ENCODE measurements around the gene RPL38. TPM values are rescaled to one million over a fixed set of nuclear protein-coding genes. Genes with fewer than 3 reads are reported as not detected.

The RPL38 gene
- total and polyA plus RNA-seq, 2 experiments from 2014 or later = 286 to 5,312 TPM

DNA sequence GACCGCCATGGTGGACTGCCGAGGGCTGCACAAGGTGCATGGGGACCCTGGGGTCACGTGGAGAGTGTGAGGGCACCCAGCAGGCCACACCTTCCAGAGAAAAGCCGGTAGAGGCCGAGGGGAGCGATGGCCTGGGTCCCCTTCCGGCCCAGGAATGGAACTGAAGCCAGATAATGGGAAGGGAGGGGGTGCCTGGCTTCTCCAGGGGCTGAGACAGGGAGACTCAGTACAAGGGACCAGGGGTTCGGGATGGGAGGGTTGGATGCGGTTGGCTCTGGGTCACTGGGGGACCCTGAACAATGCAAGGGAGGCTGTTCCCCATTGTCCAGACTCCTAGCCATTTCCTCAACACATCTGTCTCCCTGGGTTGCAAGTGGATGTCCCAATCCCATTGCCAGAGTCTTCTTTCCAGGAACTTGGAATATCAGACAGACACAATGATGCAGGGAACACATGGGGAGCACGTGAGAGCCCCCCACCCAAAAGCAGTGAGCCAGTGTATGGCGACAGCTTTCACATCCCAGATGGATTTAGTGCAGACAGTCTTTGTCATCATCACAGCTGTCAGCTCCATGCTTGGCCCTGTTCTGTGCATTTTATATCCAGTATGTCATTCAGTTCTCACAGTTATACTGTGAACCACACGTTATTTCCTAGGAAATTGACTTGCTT lies 47.0 kb downstream of the RPL38 start (continued):
- TF ChIP-seq, protein P1, sequence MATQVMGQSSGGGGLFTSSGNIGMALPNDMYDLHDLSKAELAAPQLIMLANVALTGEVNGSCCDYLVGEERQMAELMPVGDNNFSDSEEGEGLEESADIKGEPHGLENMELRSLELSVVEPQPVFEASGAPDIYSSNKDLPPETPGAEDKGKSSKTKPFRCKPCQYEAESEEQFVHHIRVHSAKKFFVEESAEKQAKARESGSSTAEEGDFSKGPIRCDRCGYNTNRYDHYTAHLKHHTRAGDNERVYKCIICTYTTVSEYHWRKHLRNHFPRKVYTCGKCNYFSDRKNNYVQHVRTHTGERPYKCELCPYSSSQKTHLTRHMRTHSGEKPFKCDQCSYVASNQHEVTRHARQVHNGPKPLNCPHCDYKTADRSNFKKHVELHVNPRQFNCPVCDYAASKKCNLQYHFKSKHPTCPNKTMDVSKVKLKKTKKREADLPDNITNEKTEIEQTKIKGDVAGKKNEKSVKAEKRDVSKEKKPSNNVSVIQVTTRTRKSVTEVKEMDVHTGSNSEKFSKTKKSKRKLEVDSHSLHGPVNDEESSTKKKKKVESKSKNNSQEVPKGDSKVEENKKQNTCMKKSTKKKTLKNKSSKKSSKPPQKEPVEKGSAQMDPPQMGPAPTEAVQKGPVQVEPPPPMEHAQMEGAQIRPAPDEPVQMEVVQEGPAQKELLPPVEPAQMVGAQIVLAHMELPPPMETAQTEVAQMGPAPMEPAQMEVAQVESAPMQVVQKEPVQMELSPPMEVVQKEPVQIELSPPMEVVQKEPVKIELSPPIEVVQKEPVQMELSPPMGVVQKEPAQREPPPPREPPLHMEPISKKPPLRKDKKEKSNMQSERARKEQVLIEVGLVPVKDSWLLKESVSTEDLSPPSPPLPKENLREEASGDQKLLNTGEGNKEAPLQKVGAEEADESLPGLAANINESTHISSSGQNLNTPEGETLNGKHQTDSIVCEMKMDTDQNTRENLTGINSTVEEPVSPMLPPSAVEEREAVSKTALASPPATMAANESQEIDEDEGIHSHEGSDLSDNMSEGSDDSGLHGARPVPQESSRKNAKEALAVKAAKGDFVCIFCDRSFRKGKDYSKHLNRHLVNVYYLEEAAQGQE (IDR thresholded peaks at IDR 0.05; ENCODE audit: unreplicated experiment) = no peak

DNA sequence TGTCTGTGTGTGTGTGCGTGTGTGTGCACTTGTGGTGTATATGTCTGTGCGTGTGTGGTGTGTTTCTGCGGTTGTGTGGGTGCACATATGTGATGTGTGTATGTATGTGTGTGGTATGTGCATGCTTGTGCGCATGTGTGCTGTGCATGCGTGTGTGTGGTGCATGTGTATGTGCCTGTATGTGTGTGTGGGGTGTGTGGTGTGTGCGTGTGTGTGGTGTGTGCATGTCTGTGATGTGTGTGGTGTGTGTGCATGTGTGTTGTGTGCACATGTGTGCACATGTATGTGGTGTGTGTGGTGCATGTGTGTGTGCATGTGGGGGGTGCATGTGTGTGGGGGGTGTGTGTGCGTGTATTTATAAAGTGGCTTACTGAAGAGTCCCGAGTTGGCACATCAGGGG lies 47.6 kb downstream of the RPL38 start:
- ATAC-seq (no peak), DNase-seq (ENCODE audit: low spot score) (no peak)
- H3K79me2 ChIP-seq (replicated peaks; ENCODE audit: insufficient read depth) = no peaks in the 10 kb centered on the region
- H3K9me2 ChIP-seq (ENCODE audit: insufficient read depth) = no peaks in the 10 kb centered on the region
- H2AFZ ChIP-seq = no peak overlapping the region
- no peaks in the 10 kb centered on the region for H3K36me3 ChIP-seq (ENCODE audit: insufficient read depth)
- Mint-ChIP-seq H3K4me3 (no peak overlapping the region), H3K36me3 (ENCODE audit: low read depth) (peaks cover 11% of the 10 kb centered on the region), H3K9me3 (peaks cover 15% of the 10 kb centered on the region), H3K27ac (no peak overlapping the region), H3K4me1 (peaks cover 5% of the 10 kb centered on the region), H3K27me3 (ENCODE audit: insufficient read depth, low read depth, poor library complexity) (peaks cover 17% of the 10 kb centered on the region)
- H3K4me3 ChIP-seq = no peak overlapping the region
- H3K27me3 ChIP-seq (ENCODE audit: insufficient read depth) = no peaks in the 10 kb centered on the region
- H4K20me1 ChIP-seq (replicated peaks; ENCODE audit: insufficient read depth) = no peaks in the 10 kb centered on the region
- no peak overlapping the region for H3K4me2 ChIP-seq
- no peak overlapping the region for H3K27ac ChIP-seq (ENCODE audit: low read depth)
- no peaks in the 10 kb centered on the region for H3F3A ChIP-seq (replicated peaks; ENCODE audit: low read depth)
- no peaks in the 10 kb centered on the region for H3K4me1 ChIP-seq (ENCODE audit: insufficient read depth)
- TF ChIP-seq, protein P1 (IDR thresholded peaks at IDR 0.05; ENCODE audit: unreplicated experiment) = no peak
- TF ChIP-seq EZH2phosphoT487 (IDR thresholded peaks at IDR 0.05; ENCODE audit: unreplicated experiment) (no peak), ZNF331 (CRISPR knock-in tag; IDR thresholded peaks at IDR 0.05; ENCODE audit: low read depth) (no peak), JUNB (IDR thresholded peaks at IDR 0.05; ENCODE audit: unreplicated experiment) (no peak), POLR2AphosphoS5 (IDR thresholded peaks at IDR 0.05; ENCODE audit: low read depth) (no peak), STAT1 (IDR thresholded peaks at IDR 0.05; ENCODE audit: unreplicated experiment) (no peak), ZNF114 (CRISPR knock-in tag; IDR thresholded peaks at IDR 0.05) (no peak), CREB1 (CRISPR knock-in tag; IDR thresholded peaks at IDR 0.05; ENCODE audit: low read depth) (no peak), NANOG (IDR thresholded peaks at IDR 0.05; ENCODE audit: borderline replicate concordance) (no peak)
- TF ChIP-seq, protein P2, sequence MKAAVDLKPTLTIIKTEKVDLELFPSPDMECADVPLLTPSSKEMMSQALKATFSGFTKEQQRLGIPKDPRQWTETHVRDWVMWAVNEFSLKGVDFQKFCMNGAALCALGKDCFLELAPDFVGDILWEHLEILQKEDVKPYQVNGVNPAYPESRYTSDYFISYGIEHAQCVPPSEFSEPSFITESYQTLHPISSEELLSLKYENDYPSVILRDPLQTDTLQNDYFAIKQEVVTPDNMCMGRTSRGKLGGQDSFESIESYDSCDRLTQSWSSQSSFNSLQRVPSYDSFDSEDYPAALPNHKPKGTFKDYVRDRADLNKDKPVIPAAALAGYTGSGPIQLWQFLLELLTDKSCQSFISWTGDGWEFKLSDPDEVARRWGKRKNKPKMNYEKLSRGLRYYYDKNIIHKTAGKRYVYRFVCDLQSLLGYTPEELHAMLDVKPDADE (IDR thresholded peaks at IDR 0.05) = no peak
- TF ChIP-seq, protein P3, sequence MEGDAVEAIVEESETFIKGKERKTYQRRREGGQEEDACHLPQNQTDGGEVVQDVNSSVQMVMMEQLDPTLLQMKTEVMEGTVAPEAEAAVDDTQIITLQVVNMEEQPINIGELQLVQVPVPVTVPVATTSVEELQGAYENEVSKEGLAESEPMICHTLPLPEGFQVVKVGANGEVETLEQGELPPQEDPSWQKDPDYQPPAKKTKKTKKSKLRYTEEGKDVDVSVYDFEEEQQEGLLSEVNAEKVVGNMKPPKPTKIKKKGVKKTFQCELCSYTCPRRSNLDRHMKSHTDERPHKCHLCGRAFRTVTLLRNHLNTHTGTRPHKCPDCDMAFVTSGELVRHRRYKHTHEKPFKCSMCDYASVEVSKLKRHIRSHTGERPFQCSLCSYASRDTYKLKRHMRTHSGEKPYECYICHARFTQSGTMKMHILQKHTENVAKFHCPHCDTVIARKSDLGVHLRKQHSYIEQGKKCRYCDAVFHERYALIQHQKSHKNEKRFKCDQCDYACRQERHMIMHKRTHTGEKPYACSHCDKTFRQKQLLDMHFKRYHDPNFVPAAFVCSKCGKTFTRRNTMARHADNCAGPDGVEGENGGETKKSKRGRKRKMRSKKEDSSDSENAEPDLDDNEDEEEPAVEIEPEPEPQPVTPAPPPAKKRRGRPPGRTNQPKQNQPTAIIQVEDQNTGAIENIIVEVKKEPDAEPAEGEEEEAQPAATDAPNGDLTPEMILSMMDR (conservative IDR thresholded peaks at IDR 0.05; ENCODE audit: low read depth in 2 of 2) = no peak

Data from GM23338 (cell line).